ENCODE data around the gene GPC5. TPM values are rescaled to one million over a fixed set of nuclear protein-coding genes. Genes with fewer than 3 reads are reported as not detected.

The GPC5 gene
- total and polyA plus RNA-seq, 3 donors from 2014 or later, result 11.5 to 81.8 (median 52.1) TPM

DNA sequence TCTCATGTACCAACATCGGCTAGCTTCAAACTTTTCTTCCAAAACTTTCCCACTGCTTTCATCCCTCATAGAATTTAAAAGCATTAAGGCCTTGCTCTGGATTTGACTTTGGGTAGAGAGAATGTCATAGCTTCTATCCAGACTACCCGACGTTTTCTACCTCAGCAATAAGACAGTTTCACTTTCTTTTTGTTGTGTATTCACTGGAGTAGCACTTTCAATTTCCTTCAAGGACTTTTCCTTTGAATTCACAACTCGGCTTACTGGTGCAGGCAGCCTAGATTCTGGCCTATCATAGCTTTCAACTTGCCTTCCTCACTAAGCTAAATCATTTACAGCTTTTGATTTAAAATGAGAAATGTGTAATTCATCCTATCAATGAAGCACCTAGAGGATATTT, 1407.8 kb downstream of the GPC5 start:
- Histone ChIP-seq H3K36me3 (ENCODE audit: low read depth, missing control alignments) (no peaks in the 10 kb centered on the region), H3K27ac (peak overlapping the region; percentile 9 to 60), H3K27me3 (no peaks in the 10 kb centered on the region), H3K9me3 (no peaks in the 10 kb centered on the region), H3K4me1 (no peaks in the 10 kb centered on the region), H3K4me3 (peak overlapping the region; percentile 15 to 27)
- intact Hi-C loops (cut with DNase I; ENCODE audit: low total_unique reads), result no loop called here
- 42 to 49% methylated on average over 4 of the region's 4 CpGs for WGBS, 2 donors
- no peak for DNase-seq
- TF ChIP-seq POLR2A (IDR thresholded peaks at IDR 0.05), result no peak
- TF ChIP-seq, protein P1, sequence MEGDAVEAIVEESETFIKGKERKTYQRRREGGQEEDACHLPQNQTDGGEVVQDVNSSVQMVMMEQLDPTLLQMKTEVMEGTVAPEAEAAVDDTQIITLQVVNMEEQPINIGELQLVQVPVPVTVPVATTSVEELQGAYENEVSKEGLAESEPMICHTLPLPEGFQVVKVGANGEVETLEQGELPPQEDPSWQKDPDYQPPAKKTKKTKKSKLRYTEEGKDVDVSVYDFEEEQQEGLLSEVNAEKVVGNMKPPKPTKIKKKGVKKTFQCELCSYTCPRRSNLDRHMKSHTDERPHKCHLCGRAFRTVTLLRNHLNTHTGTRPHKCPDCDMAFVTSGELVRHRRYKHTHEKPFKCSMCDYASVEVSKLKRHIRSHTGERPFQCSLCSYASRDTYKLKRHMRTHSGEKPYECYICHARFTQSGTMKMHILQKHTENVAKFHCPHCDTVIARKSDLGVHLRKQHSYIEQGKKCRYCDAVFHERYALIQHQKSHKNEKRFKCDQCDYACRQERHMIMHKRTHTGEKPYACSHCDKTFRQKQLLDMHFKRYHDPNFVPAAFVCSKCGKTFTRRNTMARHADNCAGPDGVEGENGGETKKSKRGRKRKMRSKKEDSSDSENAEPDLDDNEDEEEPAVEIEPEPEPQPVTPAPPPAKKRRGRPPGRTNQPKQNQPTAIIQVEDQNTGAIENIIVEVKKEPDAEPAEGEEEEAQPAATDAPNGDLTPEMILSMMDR (IDR thresholded peaks at IDR 0.05), result no peak

DNA sequence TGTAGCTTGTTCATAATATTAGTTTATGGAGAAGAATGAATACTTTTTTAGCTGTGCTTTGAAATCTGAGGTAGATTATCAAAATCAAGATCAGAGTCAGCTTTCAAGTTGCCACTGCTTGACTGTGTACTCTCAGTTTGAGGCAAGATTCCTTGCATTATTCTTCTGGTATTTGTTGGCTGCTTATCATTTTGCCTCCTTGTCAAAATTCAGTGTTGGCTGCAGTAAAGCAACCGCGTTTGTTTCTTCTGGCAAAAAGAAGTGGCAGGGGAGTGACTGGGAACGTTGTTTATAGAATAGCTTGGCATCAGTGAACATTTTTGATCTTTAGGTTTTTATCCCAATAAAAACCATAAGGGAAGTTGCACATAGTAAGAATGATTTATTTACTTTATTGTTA, 1408.9 kb downstream of the GPC5 start:
- Histone ChIP-seq H3K27me3 (no peaks in the 10 kb centered on the region), H3K36me3 (ENCODE audit: low read depth, missing control alignments) (no peaks in the 10 kb centered on the region), H3K9me3 (no peaks in the 10 kb centered on the region), H3K4me1 (no peaks in the 10 kb centered on the region), H3K4me3 (no peak overlapping the region), H3K27ac (no peak overlapping the region)
- TF ChIP-seq, protein P1 (IDR thresholded peaks at IDR 0.05), result no peak
- DNase-seq, result no peak
- intact Hi-C loops (cut with DNase I; ENCODE audit: low total_unique reads), result no loop called here
- 45 to 48% methylated on average over 3 of the region's 3 CpGs for whole genome bisulfite sequencing, 2 donors

DNA sequence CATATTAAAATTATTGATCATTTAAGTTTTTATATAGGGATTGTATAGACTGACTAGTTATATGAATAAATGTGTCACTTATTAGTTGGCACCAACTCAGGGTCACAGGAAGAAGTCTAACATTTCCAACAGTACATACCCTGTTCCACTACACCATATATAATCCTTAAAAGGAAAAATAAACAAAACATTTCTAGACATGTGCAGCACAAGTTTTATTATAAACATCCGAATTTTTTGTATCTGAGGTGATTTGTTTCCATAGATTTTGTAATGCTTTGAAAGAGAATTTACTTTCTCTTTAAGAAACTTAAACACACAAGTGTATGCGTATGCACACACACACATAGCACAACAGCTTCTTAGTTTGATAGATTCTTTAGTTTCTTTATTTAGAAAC, 1409.5 kb downstream of the GPC5 start:
- no peaks in the 10 kb centered on the region for H3K27me3 ChIP-seq
- intact Hi-C loops (cut with DNase I; ENCODE audit: low total_unique reads), result no loop called here
- DNase-seq, result no peak
- H3K27ac ChIP-seq, result no peak overlapping the region
- WGBS, 2 donors, result 80 to 87% methylated on average over 2 of the region's 2 CpGs
- no peaks in the 10 kb centered on the region for H3K4me1 ChIP-seq
- TF ChIP-seq POLR2A (IDR thresholded peaks at IDR 0.05), result no peak
- H3K36me3 ChIP-seq (ENCODE audit: low read depth, missing control alignments), result no peaks in the 10 kb centered on the region
- no peak overlapping the region for H3K4me3 ChIP-seq
- H3K9me3 ChIP-seq, result no peaks in the 10 kb centered on the region

DNA sequence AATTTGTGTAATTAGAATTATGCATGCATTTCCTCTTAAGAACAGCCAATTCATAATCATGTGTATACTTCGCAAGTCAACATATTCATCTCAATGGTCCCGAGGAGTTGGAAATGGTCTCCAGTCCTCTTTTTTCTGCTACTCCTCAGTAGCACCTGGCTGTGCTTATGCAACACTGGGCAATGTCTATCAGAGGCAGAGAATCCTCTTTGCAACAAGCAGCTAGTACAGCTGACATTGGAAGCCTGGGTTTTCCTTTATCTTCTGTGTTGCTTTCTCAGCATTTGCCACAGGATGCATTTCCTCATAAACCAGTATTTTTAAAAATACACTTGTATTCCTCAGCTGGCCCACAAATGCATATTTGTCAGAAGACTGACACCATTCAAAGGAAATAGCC, 1422.9 kb downstream of the GPC5 start:
- WGBS, 2 donors, result 78 to 84% methylated on average over 2 of the region's 2 CpGs
- H3K27me3 ChIP-seq, result no peaks in the 10 kb centered on the region
- TF ChIP-seq POLR2A (IDR thresholded peaks at IDR 0.05), result no peak
- TF ChIP-seq, protein P1 (IDR thresholded peaks at IDR 0.05), result no peak
- H3K9me3 ChIP-seq, result no peaks in the 10 kb centered on the region
- no peak overlapping the region for H3K27ac ChIP-seq
- H3K4me1 ChIP-seq, result no peaks in the 10 kb centered on the region
- intact Hi-C loops (cut with DNase I; ENCODE audit: low total_unique reads), result no loop called here
- H3K4me3 ChIP-seq, result no peak overlapping the region
- no peak for DNase-seq
- H3K36me3 ChIP-seq (ENCODE audit: low read depth, missing control alignments), result no peaks in the 10 kb centered on the region

DNA sequence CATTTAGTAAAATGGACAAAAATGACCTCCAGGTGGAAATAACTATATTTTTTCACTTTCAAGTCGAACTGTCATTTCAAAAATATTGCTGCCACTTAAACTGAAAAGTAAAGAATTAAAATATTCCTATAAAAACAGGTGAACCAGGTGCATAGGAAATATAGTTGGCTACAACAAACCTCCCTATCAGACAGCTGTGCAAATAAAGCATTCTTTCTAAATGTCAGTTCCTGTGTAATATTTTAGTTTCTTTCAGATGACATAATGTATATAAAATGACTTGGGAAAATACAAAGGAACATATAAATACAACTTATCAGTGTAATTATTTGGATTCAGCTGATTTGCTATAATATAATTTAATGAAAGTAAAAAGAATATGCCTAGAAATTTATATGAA, 1424.6 kb downstream of the GPC5 start:
- intact Hi-C loops (cut with DNase I; ENCODE audit: low total_unique reads), result no loop called here
- H3K4me1 ChIP-seq, result no peaks in the 10 kb centered on the region
- no peak for DNase-seq
- no peak for TF ChIP-seq POLR2A (IDR thresholded peaks at IDR 0.05)
- TF ChIP-seq, protein P1 (IDR thresholded peaks at IDR 0.05), result no peak
- 81% methylated on average over 1 of the region's 1 CpG for WGBS, 2 donors
- no peak overlapping the region for H3K4me3 ChIP-seq
- H3K36me3 ChIP-seq (ENCODE audit: low read depth, missing control alignments), result no peaks in the 10 kb centered on the region
- no peaks in the 10 kb centered on the region for H3K9me3 ChIP-seq
- no peak overlapping the region for H3K27ac ChIP-seq
- no peaks in the 10 kb centered on the region for H3K27me3 ChIP-seq

Measured in testis (tissue), 3 donors.